Smooth muscle cell of the coronary artery (primary cell): ENCODE measurements around the gene OR10Z1. TPM values are rescaled to one million over a fixed set of nuclear protein-coding genes. Genes with fewer than 3 reads are reported as not detected.

Source experiments
- total RNA-seq: library from RNA; depleted of rRNA; stranded (reverse); fragments of >200 nt; gene quantifications from 2 replicates; pipeline ENCODE4 v1.2.3, GENCODE V29; 2014; ENCODE audit warnings: low replicate concordance

Gene OR10Z1, protein sequence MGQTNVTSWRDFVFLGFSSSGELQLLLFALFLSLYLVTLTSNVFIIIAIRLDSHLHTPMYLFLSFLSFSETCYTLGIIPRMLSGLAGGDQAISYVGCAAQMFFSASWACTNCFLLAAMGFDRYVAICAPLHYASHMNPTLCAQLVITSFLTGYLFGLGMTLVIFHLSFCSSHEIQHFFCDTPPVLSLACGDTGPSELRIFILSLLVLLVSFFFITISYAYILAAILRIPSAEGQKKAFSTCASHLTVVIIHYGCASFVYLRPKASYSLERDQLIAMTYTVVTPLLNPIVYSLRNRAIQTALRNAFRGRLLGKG
- not detected in 2 replicates for total RNA-seq

GRCh38 chr1:158604968-158605367 is at the start of gene OR10Z1:
OR10Z1 (plus strand) TSS chr1:158605268; CDS start chr1:158606439, 1,171 bp downstream.

GRCh38 chr1:158570480-158570879 is 34.6 kb upstream of the OR10Z1 start, which contains the start of gene OR6P1:
OR6P1 (minus strand) TSS chr1:158570580; CDS start chr1:158563604, 6,976 bp downstream.

GRCh38 chr1:158579733-158580132 is 25.3 kb upstream of the OR10Z1 start, which contains the start of gene OR10X1:
OR10X1 (minus strand) TSS chr1:158579899; CDS start chr1:158579899, 0 bp downstream.

Other genes with a start within 250 kb of the OR10Z1 start
- not detected in 2 replicates for gene OR10T2, start 205.8 kb upstream of the OR10Z1 start, total RNA-seq
- gene OR10K2, start 179.0 kb upstream of the OR10Z1 start, total RNA-seq: not detected in 2 replicates
- not detected in 2 replicates for gene OR10K1, start 143.4 kb upstream of the OR10Z1 start, total RNA-seq
- gene OR10R2, start 133.0 kb upstream of the OR10Z1 start, total RNA-seq: not detected in 2 replicates
- gene OR6Y1, start 50.9 kb upstream of the OR10Z1 start, total RNA-seq: not detected in 2 replicates
- gene OR6P1, start 34.7 kb upstream of the OR10Z1 start, total RNA-seq: not detected in 2 replicates
- gene OR10X1, start 25.4 kb upstream of the OR10Z1 start, total RNA-seq: not detected in 2 replicates
- gene SPTA1, start 81.4 kb downstream of the OR10Z1 start, total RNA-seq: 0.12 TPM in 1 of 2 replicates, not detected in the other
- gene OR6K2, start 95.4 kb downstream of the OR10Z1 start, total RNA-seq: not detected in 2 replicates
- gene OR6K3, start 115.5 kb downstream of the OR10Z1 start, total RNA-seq: not detected in 2 replicates
- gene OR6K6, start 149.5 kb downstream of the OR10Z1 start, total RNA-seq: not detected in 2 replicates
- gene OR6N1, start 166.9 kb downstream of the OR10Z1 start, total RNA-seq: not detected in 2 replicates
- not detected in 2 replicates for gene OR6N2, start 175.9 kb downstream of the OR10Z1 start, total RNA-seq
- not detected in 2 replicates for gene MNDA, start 226.1 kb downstream of the OR10Z1 start, total RNA-seq